Measurements from ENCODE around the gene SPON2.
A peak's percentile ranks its signal among the peaks of the same experiment; 100 is the strongest.

SPON2 gene

DNA sequence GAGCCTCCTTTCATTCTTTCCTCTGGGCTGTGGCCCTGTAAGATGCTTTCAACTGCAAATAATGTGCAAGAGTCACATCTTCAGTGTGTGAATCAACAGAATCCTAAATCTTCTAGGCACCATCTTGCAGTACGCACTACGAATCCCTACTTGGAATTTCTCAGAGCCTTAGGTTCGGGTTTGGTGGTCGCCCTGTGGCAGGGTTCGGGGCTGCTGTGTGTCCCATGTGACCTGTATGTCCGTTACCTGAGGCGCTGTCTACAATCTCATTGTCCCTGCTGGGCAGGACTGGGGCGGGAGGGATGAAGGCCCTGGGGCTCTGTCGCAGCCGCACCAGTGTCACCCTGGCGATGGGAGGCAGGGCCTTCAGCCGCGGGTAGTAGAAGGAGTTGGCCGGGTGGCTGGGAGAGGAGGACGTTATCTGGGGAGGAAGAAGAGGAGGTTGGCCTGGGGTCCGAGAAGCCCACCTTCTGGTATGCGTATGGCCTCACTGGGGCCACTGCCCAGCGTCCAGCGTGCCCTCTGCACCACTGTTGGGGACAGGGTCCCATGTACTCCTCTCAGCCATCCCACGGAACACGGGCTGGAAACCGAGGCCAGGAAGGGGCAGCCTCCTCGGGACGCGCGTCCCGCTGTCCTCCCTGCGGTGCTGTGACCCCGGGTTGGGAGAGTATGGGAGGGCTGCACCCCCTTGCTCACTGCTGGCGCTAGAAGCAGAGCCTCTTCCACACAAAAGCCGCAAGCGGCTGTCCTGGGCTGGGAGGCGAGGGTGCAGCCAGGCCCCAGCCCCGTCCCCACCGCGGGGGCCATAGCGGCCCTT lies 2.0 kb downstream of the SPON2 start:
- no peak for DNase-seq

DNA sequence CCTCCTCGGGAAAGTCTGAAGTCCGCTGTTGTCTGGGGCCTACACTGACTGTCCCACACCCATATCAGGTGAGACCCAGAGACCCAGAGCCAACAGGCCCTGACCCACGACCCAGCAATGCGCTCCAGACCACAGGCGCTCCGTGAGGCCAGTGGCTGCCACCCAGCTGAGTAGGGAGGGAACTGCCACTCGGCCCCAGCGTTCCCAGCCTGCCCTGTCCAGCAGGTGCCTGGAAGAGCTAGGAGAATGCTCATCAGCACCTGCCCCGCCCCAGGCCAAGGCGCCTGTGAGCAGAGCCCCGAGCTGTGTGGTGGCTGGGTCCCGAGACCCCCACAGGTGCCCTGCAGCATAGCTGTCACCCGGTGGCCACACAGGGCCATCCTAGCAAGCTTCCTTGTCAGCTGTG lies 2.7 kb downstream of the SPON2 start:
- DNase-seq: no peak

DNA sequence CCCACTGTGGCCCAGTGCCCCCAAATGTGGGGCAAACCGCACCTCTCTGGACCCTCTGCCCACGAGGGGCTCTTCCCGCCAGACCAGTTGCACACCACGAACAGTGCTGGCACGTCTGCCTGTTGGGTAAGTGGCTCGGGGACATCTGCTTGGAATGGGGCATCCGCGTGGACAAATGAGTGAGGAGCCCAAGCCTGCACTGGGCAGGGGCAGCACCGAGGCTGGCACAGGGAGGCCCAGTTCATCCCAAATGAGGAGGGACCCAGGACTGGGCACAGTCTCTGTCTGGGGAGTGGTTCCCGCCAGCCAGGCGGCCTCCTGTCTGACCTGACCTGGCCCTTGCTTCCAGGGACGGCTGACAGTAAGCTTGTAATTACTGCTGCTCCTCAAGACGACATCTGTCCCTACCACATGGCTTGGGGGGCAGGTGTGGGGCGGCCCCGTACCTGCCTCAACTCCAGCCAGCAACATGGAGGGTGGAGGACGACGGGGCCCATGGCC lies 3.2 kb downstream of the SPON2 start:
- DNase-seq: no peak

DNA sequence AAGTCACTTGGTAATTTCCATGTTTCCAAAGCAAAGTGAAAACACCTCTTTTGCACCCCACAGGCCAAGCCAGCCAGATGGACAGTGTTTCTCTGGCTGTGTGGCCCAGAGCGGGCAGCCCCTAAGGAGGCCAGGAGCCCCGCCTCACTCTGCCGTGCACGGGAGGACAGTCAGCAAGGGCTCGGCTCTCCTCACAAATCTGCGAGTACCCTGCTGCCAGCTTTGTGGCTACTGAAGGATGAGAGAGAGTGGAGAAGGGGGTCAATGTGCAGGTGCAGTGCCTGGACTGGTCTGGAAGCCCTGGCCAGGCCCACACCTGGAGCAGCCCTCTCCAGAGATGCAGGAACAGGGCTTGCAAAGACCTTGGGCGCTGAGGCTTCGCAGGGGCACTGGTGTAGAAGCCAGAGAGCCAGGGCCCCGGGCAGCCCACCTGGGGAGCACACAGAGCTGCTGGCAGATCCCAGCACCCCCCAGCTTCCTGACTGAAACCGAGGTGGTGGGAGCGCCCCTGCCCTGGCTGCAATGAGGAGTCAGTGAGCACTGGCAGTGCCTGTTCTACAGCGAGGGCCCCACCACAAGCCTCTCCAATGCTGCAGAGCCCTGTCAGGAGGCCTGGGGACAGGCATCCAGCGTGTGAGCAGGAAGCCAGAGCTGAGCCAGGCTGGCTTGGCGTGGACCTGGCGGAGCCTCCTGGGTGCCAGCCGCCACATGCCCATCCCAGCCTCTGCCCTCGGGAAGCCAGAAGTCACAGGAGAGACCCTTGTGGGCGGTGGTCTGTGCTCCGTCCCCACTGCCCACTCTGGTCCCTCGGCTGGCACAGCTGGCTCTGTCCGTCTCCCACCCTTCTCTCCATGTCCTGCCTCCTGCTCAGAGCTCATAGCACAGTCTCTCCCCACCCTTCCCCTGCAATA lies 3.9 kb downstream of the SPON2 start:
- no peak for DNase-seq

DNA sequence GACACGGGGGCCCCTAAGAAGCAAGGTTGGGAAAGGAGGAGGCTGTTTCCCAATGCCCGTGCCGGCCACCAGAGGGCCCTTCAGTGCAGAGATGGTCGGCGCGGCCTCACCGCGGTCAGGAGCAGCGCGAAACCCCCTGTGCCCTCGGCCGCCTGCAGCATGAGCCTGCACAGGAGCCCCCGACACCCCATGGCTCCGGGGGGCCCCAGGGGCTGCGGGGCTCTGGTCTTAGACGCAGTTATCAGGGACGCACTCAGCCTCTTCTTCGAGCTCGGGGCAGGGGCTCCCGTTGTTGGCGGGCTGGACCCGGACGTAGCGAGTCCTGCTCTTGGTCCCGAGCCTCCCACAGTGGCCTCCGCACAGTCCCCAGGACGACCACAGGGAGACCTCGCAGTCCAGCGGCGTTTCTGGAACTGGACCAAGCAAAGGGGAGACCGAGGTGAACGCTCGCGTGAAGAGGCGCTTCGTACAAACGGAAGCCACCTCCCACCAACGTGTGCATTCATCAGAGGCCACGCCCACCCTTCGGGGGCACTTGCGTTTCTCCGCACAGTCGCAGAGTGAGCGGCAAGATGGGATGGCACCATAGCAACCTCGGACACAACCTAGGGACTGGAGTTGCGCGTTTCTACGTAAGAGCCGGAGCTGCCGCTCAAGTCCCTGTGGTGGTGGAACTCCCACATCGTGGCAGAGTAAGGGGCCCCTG lies 5.0 kb downstream of the SPON2 start:
- DNase-seq: peak; percentile 41 to 56

DNA sequence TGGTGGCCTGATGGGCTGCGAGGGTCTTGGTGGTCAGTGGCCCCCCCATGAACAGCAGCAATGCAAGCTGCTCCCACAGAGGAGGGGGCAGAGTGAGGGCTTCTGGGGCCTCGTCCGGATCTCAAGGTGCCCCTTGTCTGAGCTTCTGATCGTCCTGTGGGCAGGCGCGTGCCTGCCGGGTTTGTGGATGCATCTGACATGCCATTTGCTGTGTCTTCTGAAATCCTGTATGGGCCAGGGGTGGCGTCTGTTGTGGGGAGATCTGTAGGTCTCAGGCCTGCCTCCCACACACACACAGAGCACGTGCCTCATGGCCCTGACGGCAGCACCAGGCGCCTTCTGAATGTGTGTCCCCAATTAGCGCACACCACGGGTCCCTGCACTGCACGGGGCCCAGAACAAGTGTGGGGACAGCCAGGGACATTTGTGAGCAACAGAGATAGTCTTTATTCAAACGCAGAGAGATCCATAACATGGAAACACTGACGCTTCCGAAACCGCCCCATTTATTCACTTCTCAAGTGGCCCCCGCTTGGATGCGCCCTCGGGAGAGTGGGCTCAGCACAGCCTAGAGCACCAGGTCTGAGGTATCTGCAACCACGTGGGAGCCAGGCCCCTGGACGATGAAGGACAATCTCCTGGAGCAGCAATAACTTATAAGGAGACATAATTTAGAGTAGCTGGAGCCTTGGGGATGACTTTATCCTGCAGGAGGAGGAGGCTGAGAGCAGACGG lies 5.7 kb downstream of the SPON2 start:
- DNase-seq: no peak

DNA sequence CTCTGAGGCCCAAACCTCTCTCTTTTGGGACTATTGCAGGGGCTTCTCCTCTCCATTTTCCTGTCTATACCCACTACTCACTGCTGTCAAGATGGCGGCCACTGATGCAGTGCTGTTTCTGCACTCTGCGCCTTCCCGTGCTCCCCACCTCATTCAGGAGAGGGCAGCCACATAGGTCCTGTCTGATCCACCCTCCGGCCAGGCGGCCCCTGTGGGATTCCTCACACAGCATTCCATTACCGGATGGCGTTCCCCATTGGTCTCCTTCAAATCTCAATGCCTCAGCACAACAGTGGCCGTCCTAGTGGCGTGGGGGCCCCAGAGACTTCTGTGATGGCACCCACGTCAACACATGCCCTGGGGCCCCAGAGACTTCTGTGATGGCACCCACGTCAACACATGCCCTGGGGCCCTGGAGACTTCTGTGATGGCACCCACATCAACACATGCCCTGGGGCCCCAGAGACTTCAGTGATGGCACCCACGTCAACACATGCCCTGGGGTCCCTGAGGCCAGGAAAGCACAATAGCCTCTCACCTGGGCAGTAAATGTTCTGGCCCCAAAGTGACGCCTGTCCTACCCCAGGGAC lies 7.3 kb downstream of the SPON2 start:
- no peak for DNase-seq

DNA sequence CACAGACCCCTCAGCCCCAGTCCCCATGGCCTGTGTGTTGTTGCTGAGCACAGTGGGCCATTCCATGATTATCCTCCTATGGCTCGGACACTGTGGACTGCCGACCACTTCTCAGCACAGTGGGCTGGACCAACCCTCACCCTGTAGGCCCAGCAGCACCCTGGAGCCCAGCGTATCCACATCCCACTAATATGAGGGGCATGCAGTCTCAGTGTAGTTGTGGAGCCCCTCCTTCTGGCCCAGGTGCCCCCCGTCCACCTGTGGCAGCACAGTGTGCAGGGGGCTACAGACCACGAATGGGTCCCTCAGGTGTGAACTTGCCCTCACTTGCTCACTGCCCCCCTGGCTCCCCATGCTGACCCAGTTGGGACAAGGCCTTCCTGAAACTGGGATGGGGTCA lies 7.9 kb downstream of the SPON2 start:
- no peak for DNase-seq

DNA sequence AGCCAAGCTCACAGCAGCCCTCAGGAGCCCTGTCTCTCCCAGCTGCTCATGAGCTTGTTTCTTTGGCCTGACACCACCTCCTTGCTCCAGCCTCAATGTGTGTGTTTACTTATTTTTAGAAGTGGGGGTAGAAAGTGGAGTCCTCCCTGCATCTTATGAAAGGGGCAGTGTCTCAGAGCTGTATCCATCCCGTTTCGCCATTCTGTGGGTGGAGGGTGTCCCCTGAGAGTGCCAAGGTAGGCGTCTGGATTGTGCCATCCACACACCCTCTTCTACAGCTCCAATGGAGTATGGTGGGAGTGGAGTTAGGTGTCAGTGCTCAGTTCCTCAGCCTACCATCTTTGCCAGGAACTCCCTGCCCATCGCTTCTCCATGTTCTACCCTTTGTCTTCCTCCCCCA lies 8.3 kb downstream of the SPON2 start:
- DNase-seq: no peak

DNA sequence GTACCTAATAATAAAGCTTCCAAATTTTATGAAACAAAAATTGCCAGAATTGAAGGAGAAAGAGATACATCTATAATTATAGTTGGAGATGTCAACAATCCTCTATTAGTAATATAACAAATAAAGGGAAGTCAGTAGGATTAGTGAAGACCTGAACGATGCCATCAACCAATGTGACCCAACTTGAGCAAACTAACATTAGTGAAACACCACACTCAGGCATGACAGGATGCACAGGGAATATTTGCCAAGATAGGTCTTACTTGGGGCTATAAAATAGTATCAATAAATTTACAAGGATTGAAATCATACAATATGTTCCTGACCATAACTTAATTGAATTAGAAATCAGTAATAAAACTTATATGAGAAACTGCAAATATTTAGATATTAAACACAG lies 12.0 kb downstream of the SPON2 start:
- DNase-seq: no peak

DNA sequence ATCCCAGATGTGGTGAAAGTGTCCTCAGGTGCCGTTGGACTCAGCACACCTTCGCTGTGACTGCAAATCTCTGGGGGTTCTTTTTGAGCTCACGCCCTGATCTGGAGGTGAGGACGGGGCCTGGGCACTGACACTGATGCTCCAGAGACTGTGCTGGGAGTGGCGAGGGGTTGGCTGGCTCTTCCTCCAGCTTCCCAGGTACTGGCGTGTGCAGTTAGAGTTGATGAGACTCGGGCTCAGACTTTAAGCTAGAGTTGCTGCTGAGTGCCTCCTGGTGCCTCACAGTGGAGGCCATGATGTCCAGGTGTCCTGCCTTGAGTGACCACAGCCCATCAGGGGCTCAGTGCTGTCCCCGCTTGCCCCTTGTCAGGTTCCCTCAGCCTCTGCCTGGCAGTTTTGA lies 16.3 kb downstream of the SPON2 start:
- no peak for DNase-seq

DNA sequence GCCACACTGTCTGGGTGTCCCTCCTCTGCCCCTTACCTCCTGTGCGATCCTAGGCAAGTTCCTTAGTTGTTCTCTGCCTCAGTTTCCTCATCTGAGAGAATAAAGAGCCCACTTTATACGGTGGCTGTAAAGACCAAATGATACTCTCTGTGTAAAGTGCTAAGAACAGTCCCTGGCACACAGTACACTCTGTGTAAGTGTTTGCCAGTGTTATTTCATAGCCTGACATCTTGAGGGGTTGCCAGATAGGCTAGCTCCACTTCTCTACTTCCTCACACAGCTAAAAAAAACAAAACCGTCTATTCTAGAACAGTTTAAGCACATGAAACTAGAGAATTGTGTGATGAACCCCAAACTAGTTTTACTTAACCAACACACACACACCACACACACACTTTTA lies 17.1 kb downstream of the SPON2 start:
- no peak for DNase-seq

DNA sequence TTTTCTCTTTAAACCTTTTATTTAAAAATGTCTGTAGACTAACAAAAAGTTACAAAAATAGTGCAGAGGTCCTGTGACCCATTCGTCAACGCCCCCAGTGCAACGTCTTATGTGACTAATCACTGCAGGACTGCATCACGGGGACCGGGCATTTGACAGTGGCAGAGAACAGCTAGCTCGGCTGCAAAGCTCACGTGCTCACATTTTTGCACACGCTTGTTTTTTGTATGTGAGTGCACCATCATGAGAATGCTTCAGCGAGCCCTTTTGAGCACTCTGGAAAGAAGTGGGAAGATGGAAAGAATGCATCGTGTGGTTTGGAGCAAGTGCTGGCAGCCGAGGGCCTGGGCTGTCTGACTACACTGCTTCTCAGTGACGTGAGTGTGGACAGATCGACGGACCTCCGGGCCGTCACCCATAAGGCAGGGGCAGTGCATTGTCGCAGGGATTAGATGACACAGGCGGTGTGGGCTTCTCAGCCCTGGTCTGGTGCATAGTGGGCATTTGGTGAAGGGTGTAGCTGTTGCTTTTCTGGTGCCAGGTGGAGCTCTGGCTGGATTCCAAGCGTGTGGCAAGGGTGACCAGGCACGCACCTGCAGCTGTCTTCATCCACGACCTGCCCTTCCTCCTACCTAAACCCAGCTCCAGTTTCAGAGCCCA lies 17.7 kb downstream of the SPON2 start:
- no peak for DNase-seq

DNA sequence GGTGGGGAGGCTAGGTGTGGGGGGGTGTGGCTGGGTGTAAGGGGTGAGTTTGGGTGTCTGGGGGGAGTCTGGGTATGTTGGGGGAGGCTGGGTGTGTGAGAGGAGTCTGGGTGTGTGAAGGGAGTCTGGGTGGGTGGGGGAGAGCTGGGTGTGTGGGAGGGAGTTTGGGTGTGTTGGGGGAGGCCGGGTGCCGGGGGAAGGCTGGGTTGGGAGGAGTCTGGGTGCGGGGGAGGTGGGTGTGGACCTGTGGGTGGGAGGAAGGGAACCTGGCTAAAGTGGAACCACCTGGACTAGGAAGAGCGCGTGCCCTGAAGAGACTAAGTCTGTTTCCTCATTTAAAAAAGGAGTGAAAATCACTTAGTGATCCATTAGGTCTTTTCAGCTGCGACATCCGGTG lies 18.3 kb downstream of the SPON2 start:
- DNase-seq: no peak

DNA sequence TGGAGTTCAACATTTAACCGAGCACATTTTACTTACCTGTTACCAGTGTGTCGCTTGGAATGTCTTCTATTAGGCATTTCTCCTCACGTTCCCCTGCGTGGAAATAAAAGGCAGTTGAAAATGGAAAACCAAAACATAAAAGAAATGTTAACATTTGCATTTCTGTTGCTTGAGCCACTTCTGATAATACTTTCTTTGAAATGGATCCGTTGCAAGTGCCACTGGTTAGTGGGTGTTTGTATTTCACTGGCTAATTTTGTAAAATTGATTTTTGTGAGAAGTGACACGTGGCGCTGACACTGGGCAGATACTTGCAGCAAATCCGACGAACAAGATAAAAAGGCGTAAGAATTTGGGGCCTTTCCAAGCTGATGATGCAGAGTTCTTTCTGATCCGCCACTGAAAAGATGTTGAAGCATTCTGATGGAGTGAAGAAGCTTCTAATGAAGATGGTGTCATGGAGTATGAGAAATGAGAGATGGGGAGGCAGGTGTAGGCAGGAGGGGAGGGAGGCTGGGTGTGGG lies 18.8 kb downstream of the SPON2 start:
- no peak for DNase-seq

DNA sequence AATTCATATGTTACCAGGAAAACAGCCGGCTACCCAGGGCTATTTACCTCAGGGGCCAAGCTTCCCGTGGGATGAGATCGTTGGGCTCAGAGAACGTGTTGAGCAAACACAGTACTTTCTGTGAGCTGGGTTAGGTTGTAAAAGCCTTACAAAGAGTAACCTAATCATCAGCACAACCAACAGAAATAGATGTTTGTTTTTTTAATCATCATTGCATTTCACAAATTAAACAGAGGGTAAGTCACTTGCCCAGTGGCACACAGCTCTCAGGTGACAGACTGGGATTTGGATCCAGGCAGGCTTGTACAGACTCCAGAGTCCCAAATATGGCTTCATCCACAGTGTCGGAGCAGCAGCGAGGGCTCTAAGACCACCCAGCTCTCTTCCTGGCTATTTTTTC lies 20.1 kb downstream of the SPON2 start:
- DNase-seq: no peak

DNA sequence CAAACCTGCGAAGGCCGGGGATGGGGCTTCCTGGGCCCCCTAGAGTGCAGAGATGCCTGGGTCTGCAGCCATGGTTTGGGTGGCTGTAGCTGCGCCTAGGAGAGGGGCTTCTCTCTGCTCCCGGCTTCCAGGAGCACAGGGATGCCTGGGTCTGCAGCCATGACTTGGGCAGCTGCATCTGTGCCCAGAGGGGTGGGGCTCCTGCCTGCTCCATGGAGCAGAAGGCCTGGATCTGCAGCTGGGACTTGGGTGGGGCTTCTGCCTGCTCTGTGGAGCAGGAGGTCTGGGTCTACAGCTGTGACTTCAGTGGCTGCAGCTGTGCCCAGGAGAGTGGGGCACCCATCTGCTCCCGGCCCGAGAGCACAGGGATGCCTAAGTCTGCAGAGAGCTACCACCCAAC lies 20.8 kb downstream of the SPON2 start:
- DNase-seq: no peak

DNA sequence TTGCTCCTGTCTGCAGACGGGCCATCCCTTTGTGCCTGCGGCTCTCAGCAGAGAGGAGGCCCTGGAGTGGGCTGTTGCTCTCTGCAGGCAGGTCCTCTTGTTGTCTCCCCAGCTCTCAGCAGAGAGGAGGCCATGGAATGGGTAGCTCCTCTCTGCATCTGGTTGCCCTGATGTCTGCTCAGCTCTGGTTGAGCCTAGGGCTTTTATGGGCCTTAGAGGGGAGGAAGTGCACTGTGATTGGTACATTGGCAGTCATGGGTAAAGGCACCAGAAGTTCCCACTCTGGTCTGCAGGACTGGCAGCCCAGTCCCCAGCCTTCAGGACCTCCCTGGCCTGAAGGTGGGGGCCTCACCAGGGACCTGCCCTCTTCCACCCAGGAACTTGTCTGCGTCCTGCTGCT lies 21.5 kb downstream of the SPON2 start:
- DNase-seq: no peak

DNA sequence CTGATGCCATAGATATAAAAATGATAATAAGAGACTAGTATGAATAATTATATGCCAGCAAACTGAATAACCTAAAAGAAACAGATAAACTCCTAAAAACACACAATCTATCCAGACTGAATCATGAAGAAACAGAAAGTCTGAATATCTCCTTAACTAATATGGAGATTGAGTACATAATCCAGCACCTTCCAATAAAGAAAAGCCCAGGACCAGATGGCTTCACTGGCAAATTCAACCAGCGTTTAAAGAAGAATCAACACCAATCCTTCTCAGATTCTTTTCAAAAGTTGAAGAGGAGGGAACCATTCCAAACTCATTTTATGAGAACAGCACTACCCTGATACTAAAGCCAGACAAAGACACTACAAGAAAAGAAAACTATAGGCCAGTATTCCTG lies 32.5 kb downstream of the SPON2 start:
- no peak for DNase-seq

DNA sequence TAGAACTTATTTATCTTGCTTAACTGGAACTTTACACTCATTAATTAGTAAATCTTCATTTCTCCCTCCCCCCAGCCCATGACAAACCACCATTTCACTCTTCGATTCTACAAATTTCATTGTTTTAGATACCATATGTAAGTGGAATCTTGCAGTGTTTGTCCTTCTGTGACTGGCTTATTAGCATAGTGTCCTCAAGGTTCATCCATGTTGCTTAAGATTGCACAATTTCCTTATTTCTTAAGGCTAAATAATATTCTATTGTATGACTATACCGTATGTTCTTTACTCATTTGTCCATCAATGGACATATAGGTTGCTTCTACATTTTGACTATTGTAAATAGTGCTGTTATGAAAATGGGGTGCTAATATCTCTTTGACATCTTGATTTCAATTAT lies 34.5 kb downstream of the SPON2 start:
- DNase-seq: no peak

DNA sequence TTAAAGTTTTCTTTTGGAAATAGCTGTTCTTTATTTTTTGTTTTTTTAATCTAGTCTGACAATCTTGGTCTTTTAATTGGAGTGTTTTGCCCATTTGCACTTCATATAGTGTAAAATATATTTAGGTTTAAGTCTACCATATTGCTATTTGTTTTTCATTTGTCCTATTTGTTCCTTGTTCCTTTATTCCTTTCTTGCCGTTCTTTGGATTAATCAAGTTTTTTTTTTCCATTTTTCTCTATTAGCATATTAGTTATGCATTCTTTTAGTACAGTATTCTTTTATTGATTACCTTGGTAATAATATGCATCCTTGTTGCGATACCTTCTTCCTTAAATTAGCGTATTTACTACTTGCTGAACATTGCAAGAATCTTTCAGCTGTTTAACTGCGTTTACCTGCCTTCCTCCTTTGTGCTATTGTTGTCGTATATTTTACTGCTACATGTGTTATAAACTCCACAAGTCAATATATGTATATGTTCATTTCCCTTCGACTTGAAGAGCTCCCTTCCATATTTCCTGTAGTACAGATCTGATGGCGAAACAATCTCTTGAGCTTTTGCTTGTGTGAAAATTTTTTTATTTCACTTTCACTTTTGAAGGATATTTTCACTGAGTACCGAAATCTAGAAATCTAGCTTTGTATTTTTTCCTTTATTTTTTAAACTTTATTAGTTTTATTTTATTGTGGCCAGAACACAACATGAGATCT lies 35.2 kb downstream of the SPON2 start:
- DNase-seq: no peak

Measured in hippocampal formation (tissue), 2 donors.